ENCODE results near the gene ANAPC16.
A peak's percentile ranks its signal among the peaks of the same experiment; 100 is the strongest.
"Not testable (repeated sequence)": the region's sequence is repeated elsewhere in the genome, so short reads cannot be mapped to it uniquely, and the experiment has no call there.

The ANAPC16 gene

DNA sequence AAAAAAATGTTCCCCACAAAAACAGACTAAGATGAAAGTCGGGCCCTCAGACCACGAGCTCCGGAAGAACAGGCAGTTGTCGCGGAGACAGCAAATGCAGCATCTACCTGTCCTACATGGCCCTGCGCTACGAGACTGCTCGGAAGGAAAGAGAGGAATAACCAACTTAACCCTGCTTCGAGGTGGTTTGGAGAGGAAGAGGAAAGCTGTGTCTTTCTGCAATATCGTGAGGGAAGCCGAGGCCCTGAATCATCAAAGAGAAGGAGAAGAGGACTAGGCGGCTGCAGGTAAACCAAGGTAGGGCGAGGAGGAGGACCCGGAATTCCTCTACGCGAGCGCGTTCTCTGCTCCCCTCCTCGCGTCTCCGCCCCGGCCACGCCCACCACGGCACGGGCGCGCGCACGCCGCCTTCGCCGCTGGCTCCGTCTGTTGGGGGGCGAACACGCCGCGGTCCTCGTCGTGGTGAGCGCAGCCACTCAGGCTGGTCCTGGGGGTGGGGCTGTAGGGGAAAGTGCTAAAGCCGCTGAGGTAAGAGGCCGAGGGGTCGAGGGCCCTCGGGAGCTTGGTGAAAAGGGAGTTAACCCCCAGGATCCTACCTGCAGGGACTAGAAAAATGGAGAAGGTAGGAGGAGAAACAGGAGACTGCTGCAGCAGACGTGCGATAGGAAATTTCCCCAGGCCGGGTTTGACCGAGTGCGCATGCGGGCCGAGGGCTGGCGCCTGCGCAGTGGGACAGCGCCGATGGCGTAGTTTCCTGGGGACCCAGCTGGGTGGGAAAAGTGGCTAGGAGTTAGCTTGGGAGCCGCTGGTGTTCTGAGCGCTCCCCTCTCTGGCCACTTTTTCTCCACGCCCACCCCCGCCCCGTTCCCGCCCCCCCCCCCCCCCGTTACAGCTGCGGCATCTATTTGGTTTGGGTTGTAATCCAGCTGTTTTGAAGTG is at the start of gene ANAPC16, which contains the start of gene ASCC1:
TSS of gene ANAPC16 (plus strand) at position 402 of the 939 bp plus-strand sequence. CDS start 7,903 bp downstream, outside the sequence.
TSS of gene ASCC1 (minus strand) at position 666 of the 939 bp plus-strand sequence. CDS start 2,978 bp downstream, outside the sequence.
- peak; percentile 86 for DNase-seq (ENCODE audit: low read depth)

DNA sequence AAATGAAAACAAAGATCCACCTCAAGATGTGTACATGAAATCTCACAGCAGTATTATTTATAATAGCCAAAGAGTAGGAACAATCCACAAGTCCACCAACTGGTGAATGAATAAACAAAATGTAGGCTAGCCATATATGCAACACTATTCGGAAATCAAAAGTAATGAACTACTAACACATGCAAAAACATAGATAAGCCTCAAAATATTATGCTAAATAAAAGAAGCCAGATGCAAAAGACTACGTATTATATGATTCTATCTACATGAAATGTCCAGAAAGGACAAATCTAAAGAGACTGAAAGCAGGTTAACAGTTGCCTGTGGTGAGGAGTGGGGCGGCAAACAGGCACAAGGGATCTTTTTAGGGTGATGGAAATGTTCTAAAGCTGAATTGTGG is 48.7 kb upstream of the ANAPC16 start:
- no peak for DNase-seq (ENCODE audit: low read depth)

DNA sequence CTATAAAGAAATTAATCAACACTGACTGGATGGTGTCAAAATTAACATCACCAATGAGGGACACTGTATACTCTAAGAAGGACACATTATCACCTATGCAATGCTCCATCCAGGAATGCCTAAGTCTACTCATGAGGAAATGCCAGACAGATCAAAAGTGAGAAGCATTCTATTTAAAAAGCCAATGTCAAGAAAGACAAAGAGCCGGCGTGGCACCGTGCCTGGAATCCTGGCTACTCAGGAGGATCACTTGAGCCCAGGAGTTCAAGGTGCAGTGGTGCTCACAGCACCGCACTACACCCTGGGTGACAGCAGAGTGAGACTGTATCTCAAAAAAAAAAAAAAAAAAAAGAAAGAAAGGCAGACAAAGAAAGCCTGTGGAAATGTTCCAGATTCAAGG is 45.5 kb upstream of the ANAPC16 start:
- DNase-seq (ENCODE audit: low read depth), result no peak

DNA sequence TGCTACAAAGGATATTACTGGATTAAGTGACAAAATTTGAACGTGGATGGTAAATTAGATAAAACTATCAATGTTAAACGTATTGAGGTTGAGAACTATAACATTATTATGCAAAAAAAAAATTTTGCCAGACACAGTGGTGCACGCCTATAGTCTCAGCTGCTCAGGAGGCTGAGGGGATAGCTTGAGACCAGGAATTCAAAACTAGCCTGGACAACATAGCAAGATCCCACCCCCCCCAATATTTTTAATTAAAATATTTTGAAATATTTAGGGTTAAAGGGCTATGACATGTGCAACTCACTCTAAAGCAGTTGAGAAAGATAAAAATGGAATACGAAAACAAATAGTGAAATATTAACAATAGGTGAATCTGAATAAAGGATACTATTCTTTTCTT is 45.1 kb upstream of the ANAPC16 start:
- no peak for DNase-seq (ENCODE audit: low read depth)

- no peak for DNase-seq (ENCODE audit: low read depth)
Observed at GRCh38 chr10:72171175-72171630, 44.6 kb upstream of the ANAPC16 start.

- no peak for DNase-seq (ENCODE audit: low read depth)
Observed at GRCh38 chr10:72173262-72173618, 42.6 kb upstream of the ANAPC16 start.

DNA sequence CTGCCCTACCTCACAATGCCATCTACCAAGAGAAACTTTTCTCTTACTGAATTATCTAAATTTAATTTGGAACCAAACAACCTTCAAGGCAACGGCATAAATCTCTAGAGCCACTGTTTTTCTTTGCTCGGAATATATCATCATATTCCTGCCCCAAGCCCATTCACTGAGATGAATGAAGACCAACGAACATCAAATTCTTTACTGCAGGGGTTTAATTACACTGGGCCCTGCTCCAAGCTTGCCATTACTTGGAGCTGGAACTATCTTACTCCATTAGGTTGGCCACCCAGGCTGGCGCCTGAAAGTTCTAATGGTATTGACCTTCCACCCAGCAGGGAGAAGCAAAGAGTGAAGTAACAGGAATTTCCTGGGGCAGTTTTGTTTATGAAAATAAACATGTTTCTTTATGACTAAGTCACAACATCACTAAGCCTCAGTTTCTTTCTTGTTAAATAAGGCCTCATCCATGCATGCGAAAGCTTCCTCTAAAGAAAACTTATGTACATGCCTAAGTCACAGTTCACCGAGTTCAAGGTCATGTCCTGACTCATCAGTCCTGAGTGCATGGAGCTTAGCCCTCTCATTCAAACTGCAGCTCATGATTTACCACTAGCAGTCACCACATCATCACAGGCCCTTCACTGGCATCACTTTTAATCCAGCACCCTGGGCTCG is 42.1 kb upstream of the ANAPC16 start:
- no peak for DNase-seq (ENCODE audit: low read depth)

DNA sequence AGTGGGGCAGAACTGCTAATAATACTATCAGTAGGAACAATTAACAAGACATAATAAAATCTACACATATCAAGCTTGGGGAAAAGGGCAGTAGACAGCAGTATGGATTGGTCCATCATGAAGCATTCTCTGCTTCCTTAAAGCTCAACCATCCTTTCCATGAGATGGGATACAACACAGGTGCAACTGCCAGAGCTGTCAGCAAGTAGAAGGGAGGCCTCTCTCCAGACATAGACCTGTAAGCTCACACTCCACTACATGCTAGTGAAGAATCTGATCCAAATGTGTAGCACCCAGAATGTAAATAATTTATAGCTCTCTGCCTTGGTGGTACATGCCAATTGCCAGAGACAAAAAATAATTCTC is 41.5 kb upstream of the ANAPC16 start:
- no peak for DNase-seq (ENCODE audit: low read depth)

GRCh38 chr10:72175149-72175548 is 40.7 kb upstream of the ANAPC16 start:
- DNase-seq (ENCODE audit: low read depth), result no peak

DNA sequence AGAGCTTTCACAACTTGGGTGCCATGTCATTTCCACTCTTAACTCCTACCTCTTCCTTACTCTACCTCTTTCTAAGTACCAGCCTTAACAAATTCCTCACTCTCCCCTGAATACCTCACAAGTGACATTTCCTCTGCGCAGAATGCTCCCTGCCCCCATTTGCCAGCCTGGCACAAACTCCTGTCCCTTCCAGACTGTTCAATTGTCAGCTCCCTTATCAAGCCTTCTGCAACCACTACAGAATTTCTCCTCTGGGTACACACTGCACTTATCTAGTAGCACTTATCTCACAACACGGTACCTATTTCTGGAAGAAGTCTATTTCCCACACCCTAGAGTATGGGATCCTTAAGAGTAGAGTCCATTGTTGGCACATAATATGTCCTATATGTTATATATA is 39.1 kb upstream of the ANAPC16 start:
- no peak for DNase-seq (ENCODE audit: low read depth)

DNA sequence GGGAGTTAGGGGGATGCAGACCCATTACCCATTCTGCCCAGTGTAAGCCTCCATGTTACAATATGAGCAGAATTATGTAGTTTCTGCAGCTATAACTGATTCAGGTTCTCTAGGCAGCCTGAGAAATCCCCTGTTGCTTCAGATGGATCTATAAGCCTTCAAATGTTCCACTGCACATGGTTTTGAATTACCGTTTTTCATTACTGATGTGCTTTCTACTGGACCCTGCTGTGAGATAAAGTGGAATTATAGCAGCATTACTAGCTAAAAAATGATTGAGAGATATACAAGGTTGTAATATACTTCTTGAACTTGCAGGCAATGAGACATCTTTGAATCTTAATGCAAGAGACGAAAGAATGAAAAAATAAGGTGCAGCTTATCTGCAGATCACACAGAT is 38.4 kb upstream of the ANAPC16 start:
- no peak for DNase-seq (ENCODE audit: low read depth)

GRCh38 chr10:72184156-72184555 is 31.7 kb upstream of the ANAPC16 start:
- no peak for DNase-seq (ENCODE audit: low read depth)

DNA sequence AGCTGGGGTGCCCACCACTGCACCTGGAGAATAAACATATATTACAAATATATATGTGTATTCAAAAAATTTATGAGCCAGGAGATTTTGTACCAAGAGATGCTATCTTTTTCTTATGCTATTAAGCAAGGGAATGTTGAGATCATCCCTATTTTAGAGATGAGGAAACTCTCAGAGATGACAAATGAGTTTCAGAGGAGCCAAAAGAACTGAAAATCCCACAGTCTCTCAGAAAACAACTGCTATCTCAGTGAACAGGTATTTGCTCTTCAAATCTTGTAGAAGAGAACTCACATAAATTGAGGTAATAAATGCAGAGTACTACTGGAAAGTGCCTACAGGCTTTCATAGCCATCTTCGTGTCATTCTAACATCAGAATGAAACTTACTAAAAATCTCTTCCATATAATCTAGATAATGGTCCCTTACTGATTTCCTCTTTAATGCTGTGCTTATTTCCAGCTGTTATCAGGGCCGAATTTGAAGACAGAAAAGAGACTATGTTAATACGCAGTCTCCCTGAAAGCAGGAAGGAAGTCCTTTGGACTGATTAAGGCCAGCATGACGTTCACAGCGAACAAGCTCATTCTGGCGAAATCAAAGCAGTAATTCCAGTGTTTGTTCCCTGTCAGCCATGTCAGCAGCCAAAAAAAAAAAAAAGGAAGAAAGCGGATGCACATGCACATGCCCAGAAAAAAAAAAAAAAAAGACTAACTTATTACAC is 29.4 kb upstream of the ANAPC16 start:
- DNase-seq (ENCODE audit: low read depth), result no peak

- DNase-seq (ENCODE audit: low read depth), result no peak
Observed at GRCh38 chr10:72186982-72187330, 28.9 kb upstream of the ANAPC16 start.

DNA sequence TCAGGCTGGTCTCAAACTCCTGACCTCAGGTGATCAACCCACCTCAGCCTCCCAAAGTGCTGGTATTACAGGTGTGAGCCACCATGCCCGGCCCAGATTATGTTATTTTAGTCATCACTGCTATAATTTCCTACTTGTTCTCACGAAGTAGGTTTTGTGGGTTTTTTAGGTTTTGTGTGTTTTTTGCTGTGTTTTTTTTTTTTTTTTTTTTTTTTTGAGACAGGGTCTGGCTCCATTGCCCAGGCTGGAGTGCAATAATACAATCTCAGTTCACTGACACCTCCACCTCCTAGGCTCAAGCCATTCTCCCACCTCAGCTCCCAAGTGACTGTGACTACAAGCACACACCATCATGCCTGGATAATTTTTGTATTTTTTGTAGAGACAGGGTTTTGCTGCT is 20.9 kb upstream of the ANAPC16 start:
- DNase-seq (ENCODE audit: low read depth), result no peak

DNA sequence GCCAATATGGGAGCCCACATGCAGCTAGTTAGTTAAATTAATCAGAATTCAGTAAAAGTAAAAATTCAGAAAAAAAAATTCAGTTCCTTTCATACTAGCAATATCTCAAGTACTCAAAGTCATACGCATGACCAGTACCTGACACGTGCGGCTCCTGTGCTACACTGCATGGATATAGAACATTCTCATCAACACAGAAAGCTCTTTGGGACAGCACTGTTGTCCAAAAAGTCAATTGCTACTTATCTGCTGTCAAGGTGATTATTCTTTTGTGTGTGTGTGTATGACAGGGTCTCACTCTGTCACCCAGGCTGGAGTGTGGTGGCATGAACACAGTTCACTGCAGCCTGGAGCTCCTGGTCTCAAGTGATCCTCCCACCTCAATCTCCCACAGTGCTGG is 14.9 kb upstream of the ANAPC16 start:
- DNase-seq (ENCODE audit: low read depth), result no peak

- no peak for DNase-seq (ENCODE audit: low read depth)
Observed at GRCh38 chr10:72201293-72201692, 14.5 kb upstream of the ANAPC16 start.

DNA sequence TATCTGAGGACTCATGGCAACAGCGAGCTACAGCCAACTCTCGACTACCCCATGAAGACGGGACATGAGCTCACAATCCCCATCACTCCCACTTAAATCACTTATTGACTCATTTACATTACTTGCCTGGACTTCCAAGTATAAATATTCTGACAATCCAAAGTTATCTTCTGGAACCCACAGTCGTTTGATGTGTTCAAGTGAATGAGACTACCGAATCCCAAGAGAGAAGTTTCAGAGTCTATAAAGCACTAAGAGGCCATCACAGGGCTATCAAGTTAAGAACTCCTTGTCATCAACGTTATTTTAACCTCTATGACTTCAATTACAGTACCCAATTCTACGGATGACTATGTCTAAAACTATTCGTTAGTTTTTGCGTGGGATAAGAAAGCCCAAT is 11.5 kb upstream of the ANAPC16 start:
- no peak for DNase-seq (ENCODE audit: low read depth)

GRCh38 chr10:72204724-72205123 is 11.1 kb upstream of the ANAPC16 start:
- no peak for DNase-seq (ENCODE audit: low read depth)

DNA sequence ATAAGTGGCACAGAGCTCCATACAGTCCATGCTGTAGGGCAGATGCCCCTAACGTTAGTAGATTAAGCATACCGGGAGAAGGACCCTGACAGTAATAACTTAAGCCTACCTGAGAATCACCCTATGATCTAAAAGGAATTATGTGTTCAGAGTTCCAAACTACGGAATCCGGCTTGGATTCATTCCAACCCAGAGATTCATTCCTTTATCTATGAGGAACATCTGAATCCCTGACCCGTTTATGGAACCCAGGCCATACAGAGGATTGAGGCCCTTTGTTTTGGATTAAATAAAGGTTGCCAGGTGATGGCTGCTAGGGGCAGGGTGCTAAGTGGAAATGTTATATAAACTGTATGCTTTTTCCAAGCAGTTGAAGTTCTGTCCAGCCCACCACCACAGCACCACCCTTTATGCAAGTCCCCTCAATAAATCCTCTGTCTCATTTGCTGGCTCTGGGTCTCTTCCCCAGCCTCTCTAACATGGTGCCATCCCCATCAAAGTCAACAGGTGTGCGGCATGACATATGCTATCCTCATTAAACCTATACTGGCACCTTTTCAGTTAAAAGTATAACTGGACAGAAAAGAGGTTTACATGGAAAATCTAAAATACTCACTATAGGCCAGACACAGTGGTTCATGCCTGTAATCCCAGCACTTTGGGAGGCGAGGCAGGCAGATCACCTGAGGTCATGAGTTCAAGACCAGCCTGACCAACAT is 9.1 kb upstream of the ANAPC16 start:
- DNase-seq (ENCODE audit: low read depth), result no peak

- DNase-seq (ENCODE audit: low read depth), result not testable (repeated sequence)
Observed at GRCh38 chr10:72208526-72208925, 7.3 kb upstream of the ANAPC16 start.

GRCh38 chr10:72211381-72211780 is 4.4 kb upstream of the ANAPC16 start:
- not testable (repeated sequence) for DNase-seq (ENCODE audit: low read depth)

Data from stimulated activated CD8-positive, alpha-beta memory T cell treated with anti-CD3 and anti-CD28 coated beads, Interleukin-15, amount 100 ng/mL, for 1 hour (primary cell).